ENCODE results near the gene GADD45GIP1.
A peak's percentile ranks its signal among the peaks of the same experiment; 100 is the strongest.

GADD45GIP1 gene

GRCh38 chr19:12956446-12957388, at the start of gene GADD45GIP1:
TSS of gene GADD45GIP1 (minus strand) at chr19:12957223. CDS start at chr19:12957212, 11 bp downstream.
- peak; percentile 72 for DNase-seq

GRCh38 chr19:13005861-13006370, 48.9 kb upstream of the GADD45GIP1 start:
- DNase-seq = no peak

- no peak for DNase-seq
Measured at GRCh38 chr19:13005253-13005652, 48.2 kb upstream of the GADD45GIP1 start.

- no peak for DNase-seq
Measured at GRCh38 chr19:13004273-13004672, 47.2 kb upstream of the GADD45GIP1 start.

- DNase-seq = no peak
Measured at GRCh38 chr19:13003081-13003480, 46.1 kb upstream of the GADD45GIP1 start.

GRCh38 chr19:13002166-13002898, 45.3 kb upstream of the GADD45GIP1 start:
- no peak for DNase-seq

GRCh38 chr19:13001502-13002165, 44.6 kb upstream of the GADD45GIP1 start:
- no peak for DNase-seq

- DNase-seq = no peak
Measured at GRCh38 chr19:13001166-13001501, 44.1 kb upstream of the GADD45GIP1 start.

GRCh38 chr19:12997967-12998940, 41.2 kb upstream of the GADD45GIP1 start:
- DNase-seq = no peak

- no peak for DNase-seq
Measured at GRCh38 chr19:12997179-12997966, 40.4 kb upstream of the GADD45GIP1 start.

GRCh38 chr19:12996406-12997094, 39.5 kb upstream of the GADD45GIP1 start:
- DNase-seq = no peak

GRCh38 chr19:12995596-12996405, 38.8 kb upstream of the GADD45GIP1 start:
- DNase-seq = no peak

GRCh38 chr19:12994701-12995595, 37.9 kb upstream of the GADD45GIP1 start, which contains the start of gene NFIX:
TSS of gene NFIX (plus strand) at chr19:12995475. CDS start at chr19:12995838, 363 bp downstream.
- peak; percentile 46 for DNase-seq

- DNase-seq = no peak
Measured at GRCh38 chr19:12993562-12993961, 36.5 kb upstream of the GADD45GIP1 start.

- no peak for DNase-seq
Measured at GRCh38 chr19:12992729-12993128, 35.7 kb upstream of the GADD45GIP1 start.

GRCh38 chr19:12991296-12991695, 34.3 kb upstream of the GADD45GIP1 start:
- no peak for DNase-seq

GRCh38 chr19:12990853-12991252, 33.8 kb upstream of the GADD45GIP1 start:
- DNase-seq = no peak

- no peak for DNase-seq
Measured at GRCh38 chr19:12990431-12990830, 33.4 kb upstream of the GADD45GIP1 start.

Data from activated CD4-positive, alpha-beta T cell treated with anti-CD3 and anti-CD28 coated beads for 1 hour (primary cell).